Measurements from ENCODE around the gene CABP4. TPM values are rescaled to one million over a fixed set of nuclear protein-coding genes. Genes with fewer than 3 reads are reported as not detected.
A peak's percentile ranks its signal among the peaks of the same experiment; 100 is the strongest.
"Not testable (repeated sequence)": the region's sequence is repeated elsewhere in the genome, so short reads cannot be mapped to it uniquely, and the experiment has no call there.

CABP4 gene
- total RNA-seq, 1 experiment from 2014 or later = not detected

GRCh38 chr11:67472882-67473281 is 17.7 kb downstream of the CABP4 start:
- no peak for DNase-seq
- Mint-ChIP-seq H3K27me3 (ENCODE audit: insufficient read depth, unreplicated experiment) (no peaks in the 10 kb centered on the region), H3K36me3 (ENCODE audit: insufficient read depth, unreplicated experiment) (peaks cover 8% of the 10 kb centered on the region), H3K4me1 (ENCODE audit: low read depth, unreplicated experiment) (peaks cover 7% of the 10 kb centered on the region), H3K4me3 (ENCODE audit: unreplicated experiment) (no peak overlapping the region), H3K27ac (ENCODE audit: unreplicated experiment) (no peak overlapping the region), H3K9me3 (ENCODE audit: unreplicated experiment) (no peaks in the 10 kb centered on the region)
- no peaks in the 10 kb centered on the region for H3K9me3 ChIP-seq
- no peaks in the 10 kb centered on the region for H3K27me3 ChIP-seq (replicated peaks; ENCODE audit: control insufficient read depth, insufficient read depth, low read length)
- POLR2A ChIA-PET = no interaction called here
- BruUV-seq (replicated peaks) = no TSS peak
- CTCF ChIA-PET = interaction anchor here (0.7 kb wide), 1 partner anchor 52 kb away, joined by 4 read pairs; no protein-coding TSS in a partner anchor
- no peak for TF ChIP-seq CTCF (IDR thresholded peaks at IDR 0.05; ENCODE audit: insufficient read depth in 1 of 2, low read depth in 1 of 2, low read length in 1 of 2, severe bottlenecking in 1 of 2, unreplicated experiment in 1 of 2)
- intact Hi-C loops (cut with micrococcal nuclease; ENCODE audit: unreplicated experiment) = no loop called here
- H3K4me1 ChIP-seq = peaks cover 18% of the 10 kb centered on the region
- H3K36me3 ChIP-seq (ENCODE audit: control insufficient read depth, insufficient read depth, low read length) = no peaks in the 10 kb centered on the region
- no peak overlapping the region for H3K4me3 ChIP-seq (ENCODE audit: low read depth, low read length)

- H3K36me3 Mint-ChIP-seq (ENCODE audit: insufficient read depth, unreplicated experiment); H3K36me3 ChIP-seq (ENCODE audit: control insufficient read depth, insufficient read depth, low read length); H3K4me3 ChIP-seq (ENCODE audit: low read depth, low read length); H3K4me3 Mint-ChIP-seq (ENCODE audit: unreplicated experiment); H3K9me3 Mint-ChIP-seq (ENCODE audit: unreplicated experiment); H3K27me3 Mint-ChIP-seq (ENCODE audit: insufficient read depth, unreplicated experiment); H3K27me3 ChIP-seq (replicated peaks; ENCODE audit: control insufficient read depth, insufficient read depth, low read length); H3K9me3 ChIP-seq; H3K4me1 ChIP-seq; intact Hi-C loops (cut with micrococcal nuclease; ENCODE audit: unreplicated experiment); POLR2A ChIA-PET; H3K4me1 Mint-ChIP-seq (ENCODE audit: low read depth, unreplicated experiment); BruUV-seq (replicated peaks); DNase-seq: not testable (repeated sequence)
- CTCF ChIA-PET = interaction anchor here (0.6 to 1.9 kb wide), 2 partner anchors 75 to 621 kb away, joined by 3 to 5 read pairs; partner anchors contain the start of gene PPP1CA
- peak overlapping the region; percentile 17 for H3K27ac Mint-ChIP-seq (ENCODE audit: unreplicated experiment)
These were observed 21.5 kb downstream of the CABP4 start for GRCh38 chr11:67476692-67477091.

GRCh38 chr11:67477344-67478050 is 22.3 kb downstream of the CABP4 start:
- H3K4me3 Mint-ChIP-seq (ENCODE audit: unreplicated experiment); H3K36me3 ChIP-seq (ENCODE audit: control insufficient read depth, insufficient read depth, low read length); H3K27me3 Mint-ChIP-seq (ENCODE audit: insufficient read depth, unreplicated experiment); H3K36me3 Mint-ChIP-seq (ENCODE audit: insufficient read depth, unreplicated experiment); intact Hi-C loops (cut with micrococcal nuclease; ENCODE audit: unreplicated experiment); H3K4me3 ChIP-seq (ENCODE audit: low read depth, low read length); H3K9me3 ChIP-seq; H3K4me1 Mint-ChIP-seq (ENCODE audit: low read depth, unreplicated experiment); H3K9me3 Mint-ChIP-seq (ENCODE audit: unreplicated experiment); BruUV-seq (replicated peaks); DNase-seq; H3K4me1 ChIP-seq; H3K27me3 ChIP-seq (replicated peaks; ENCODE audit: control insufficient read depth, insufficient read depth, low read length): not testable (repeated sequence)
- POLR2A ChIA-PET = interaction anchor here (0.7 kb wide), 1 partner anchor 18 kb away, joined by 3 read pairs; no protein-coding TSS in a partner anchor
- peak overlapping the region; percentile 17 for H3K27ac Mint-ChIP-seq (ENCODE audit: unreplicated experiment)
- CTCF ChIA-PET = interaction anchor here (0.6 to 1.9 kb wide), 2 partner anchors 76 to 621 kb away, joined by 3 to 5 read pairs; partner anchors contain the start of gene PPP1CA

DNA sequence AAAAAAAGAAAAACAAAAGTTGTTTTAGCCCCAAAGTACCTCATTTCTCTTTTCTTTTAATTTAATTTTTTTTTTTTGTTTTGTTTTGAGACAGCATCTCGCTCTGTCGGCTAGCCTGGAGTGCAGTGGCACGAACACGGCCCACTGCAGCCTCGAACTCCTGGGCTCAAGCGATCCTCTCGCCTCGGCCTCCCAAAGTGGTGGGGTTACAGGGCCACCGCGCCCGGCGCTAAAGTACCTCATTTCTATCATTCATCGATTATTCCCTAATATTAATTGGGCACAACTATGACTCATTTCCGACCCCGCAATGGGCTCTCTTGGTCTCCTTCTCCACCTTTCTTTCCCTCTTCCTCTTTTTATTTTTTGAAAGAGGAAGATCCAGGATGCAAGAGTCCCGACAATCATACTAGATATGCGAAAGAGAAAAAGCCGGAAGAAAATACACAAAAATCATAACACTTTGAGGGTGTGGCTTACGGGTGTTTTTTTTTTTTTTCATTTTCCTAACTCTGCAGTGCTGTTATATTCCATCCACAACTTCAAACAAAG is 27.2 kb downstream of the CABP4 start:
- Histone ChIP-seq H3K4me3 (ENCODE audit: low read depth, low read length) (peak overlapping the region; percentile 48), H3K36me3 (ENCODE audit: control insufficient read depth, insufficient read depth, low read length) (peaks cover 2% of the 10 kb centered on the region; the same call in 1 of the 2 replicates), H3K27me3 (replicated peaks; ENCODE audit: control insufficient read depth, insufficient read depth, low read length) (no peaks in the 10 kb centered on the region), H3K9me3 (no peaks in the 10 kb centered on the region), H3K4me1 (peaks cover 4% of the 10 kb centered on the region; the same call in 1 of the 2 replicates)
- intact Hi-C loops (cut with micrococcal nuclease; ENCODE audit: unreplicated experiment) = loop anchor here (5.0 kb wide), 1 partner anchor 80 kb away; the partner anchor contains the start of genes PPP1CA and TBC1D10C
- peaks cover 38% of the 10 kb centered on the region for H3K36me3 Mint-ChIP-seq (ENCODE audit: insufficient read depth, unreplicated experiment)
- ChIA-PET POLR2A (interaction anchor here (0.6 to 1.8 kb wide), 12 partner anchors 8 to 148 kb away, joined by 3 to 16 read pairs (median 5); partner anchors contain the start of genes GSTP1, NUDT8, PPP1CA and RAD9A), CTCF (interaction anchor here (0.6 to 2.1 kb wide), 6 partner anchors 14 to 131 kb away, joined by 3 to 14 read pairs (median 3); partner anchors contain the start of genes CLCF1, PPP1CA, RAD9A and TMEM134)
- H3K4me1 Mint-ChIP-seq (ENCODE audit: low read depth, unreplicated experiment) = peaks cover 24% of the 10 kb centered on the region
- H3K27me3 Mint-ChIP-seq (ENCODE audit: insufficient read depth, unreplicated experiment) = no peaks in the 10 kb centered on the region
- peak overlapping the region; percentile 99 for H3K4me3 Mint-ChIP-seq (ENCODE audit: unreplicated experiment)
- no peak for TF ChIP-seq CTCF (IDR thresholded peaks at IDR 0.05; ENCODE audit: insufficient read depth in 1 of 2, low read depth in 1 of 2, low read length in 1 of 2, severe bottlenecking in 1 of 2, unreplicated experiment in 1 of 2)
- no peaks in the 10 kb centered on the region for H3K9me3 Mint-ChIP-seq (ENCODE audit: unreplicated experiment)
- peak overlapping the region; percentile 99 for H3K27ac Mint-ChIP-seq (ENCODE audit: unreplicated experiment)
- BruUV-seq (replicated peaks) = TSS peak; percentile 92
- no peak for DNase-seq
